ENCODE data around the gene NR3C2. TPM values are rescaled to one million over a fixed set of nuclear protein-coding genes. Genes with fewer than 3 reads are reported as not detected.

NR3C2 gene
- total RNA-seq, 2 experiments from 2014 or later: 2.0 to 5.2 TPM

DNA sequence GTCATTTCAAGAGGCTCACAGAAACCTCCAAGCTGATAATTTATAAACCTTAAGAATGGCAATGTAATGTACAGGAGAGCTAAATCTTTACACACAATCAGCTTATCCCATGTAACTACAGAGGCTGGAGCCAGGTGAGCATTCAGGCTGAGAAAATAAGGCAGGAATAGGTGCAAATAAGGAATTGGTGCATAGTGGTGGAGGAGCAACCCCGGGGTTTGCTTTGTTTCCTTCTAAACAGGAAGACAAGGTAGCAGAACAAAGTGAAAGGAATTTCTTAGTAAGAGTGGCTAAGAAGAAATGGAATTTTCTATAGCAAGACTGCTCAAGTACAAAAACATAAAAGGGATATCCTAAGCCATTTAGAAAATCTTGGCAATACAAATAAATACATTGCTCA lies 82.4 kb downstream of the NR3C2 start:
- Histone ChIP-seq H3K36me3 (ENCODE audit: insufficient read depth, low read length) (no peaks in the 10 kb centered on the region), H4K20me1 (ENCODE audit: insufficient read depth, low read length) (no peaks in the 10 kb centered on the region), H2AFZ (ENCODE audit: low read length) (no peak overlapping the region), H3K79me2 (ENCODE audit: insufficient read depth, low read depth, low read length) (no peaks in the 10 kb centered on the region), H3K27ac (ENCODE audit: low read depth, low read length, poor library complexity, severe bottlenecking) (no peak overlapping the region), H3K4me3 (ENCODE audit: low read depth, low read length, poor library complexity, severe bottlenecking) (no peak overlapping the region), H3K4me1 (ENCODE audit: insufficient read depth, low read length, poor library complexity, severe bottlenecking) (no peaks in the 10 kb centered on the region), H3K9me3 (ENCODE audit: low read length) (no peaks in the 10 kb centered on the region), H3K9me2 (ENCODE audit: insufficient read depth, low read length) (no peaks in the 10 kb centered on the region), H3K4me2 (ENCODE audit: low read length) (no peak overlapping the region)
- TF ChIP-seq, protein P1, sequence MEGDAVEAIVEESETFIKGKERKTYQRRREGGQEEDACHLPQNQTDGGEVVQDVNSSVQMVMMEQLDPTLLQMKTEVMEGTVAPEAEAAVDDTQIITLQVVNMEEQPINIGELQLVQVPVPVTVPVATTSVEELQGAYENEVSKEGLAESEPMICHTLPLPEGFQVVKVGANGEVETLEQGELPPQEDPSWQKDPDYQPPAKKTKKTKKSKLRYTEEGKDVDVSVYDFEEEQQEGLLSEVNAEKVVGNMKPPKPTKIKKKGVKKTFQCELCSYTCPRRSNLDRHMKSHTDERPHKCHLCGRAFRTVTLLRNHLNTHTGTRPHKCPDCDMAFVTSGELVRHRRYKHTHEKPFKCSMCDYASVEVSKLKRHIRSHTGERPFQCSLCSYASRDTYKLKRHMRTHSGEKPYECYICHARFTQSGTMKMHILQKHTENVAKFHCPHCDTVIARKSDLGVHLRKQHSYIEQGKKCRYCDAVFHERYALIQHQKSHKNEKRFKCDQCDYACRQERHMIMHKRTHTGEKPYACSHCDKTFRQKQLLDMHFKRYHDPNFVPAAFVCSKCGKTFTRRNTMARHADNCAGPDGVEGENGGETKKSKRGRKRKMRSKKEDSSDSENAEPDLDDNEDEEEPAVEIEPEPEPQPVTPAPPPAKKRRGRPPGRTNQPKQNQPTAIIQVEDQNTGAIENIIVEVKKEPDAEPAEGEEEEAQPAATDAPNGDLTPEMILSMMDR (conservative IDR thresholded peaks at IDR 0.05; ENCODE audit: low read length): no peak
- ChIA-PET CTCF (ENCODE audit: unreplicated experiment) (no interaction called here), POLR2A (no interaction called here)
- no TSS peak for BruUV-seq (replicated peaks)
- intact Hi-C loops (cut with micrococcal nuclease; ENCODE audit: unreplicated experiment): no loop called here
- DNase-seq (ENCODE audit: low spot score): no peak

DNA sequence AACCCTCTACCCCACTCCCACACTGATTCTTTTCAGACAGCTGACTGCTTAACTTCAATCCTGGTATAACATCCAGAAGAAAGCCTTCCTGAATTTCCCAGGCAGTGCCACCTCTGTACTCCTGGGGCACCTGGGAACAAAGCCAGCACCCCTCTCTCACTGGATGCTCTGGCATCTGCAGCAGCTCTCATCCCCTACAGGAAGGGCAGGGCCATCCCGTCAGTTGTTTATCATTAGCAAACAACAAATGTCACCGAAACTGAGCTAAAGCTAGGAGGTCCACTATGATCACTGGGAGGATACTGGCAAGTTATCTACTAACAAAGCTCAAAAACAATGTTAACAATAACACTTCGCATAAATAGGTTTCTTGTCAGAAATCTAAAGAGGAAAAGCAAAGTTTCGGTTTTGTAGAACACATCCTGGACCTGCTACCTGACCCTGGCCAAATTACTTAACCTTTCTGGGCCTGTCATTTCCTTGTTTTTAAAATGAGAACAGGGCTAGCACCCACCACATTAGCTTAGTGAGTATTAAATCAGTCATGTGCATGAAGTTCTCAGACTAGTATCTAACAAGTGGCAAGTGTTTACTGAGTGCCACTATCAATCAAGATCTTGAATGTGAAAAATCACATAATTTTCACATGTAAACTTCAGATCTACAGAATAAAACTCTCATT lies 86.6 kb downstream of the NR3C2 start:
- Histone ChIP-seq H3K4me1 (ENCODE audit: insufficient read depth, low read length, poor library complexity, severe bottlenecking) (no peaks in the 10 kb centered on the region), H4K20me1 (ENCODE audit: insufficient read depth, low read length) (no peaks in the 10 kb centered on the region), H3K36me3 (ENCODE audit: insufficient read depth, low read length) (no peaks in the 10 kb centered on the region), H3K4me3 (ENCODE audit: low read depth, low read length, poor library complexity, severe bottlenecking) (no peak overlapping the region), H2AFZ (ENCODE audit: low read length) (no peak overlapping the region), H3K9me2 (ENCODE audit: insufficient read depth, low read length) (no peaks in the 10 kb centered on the region), H3K27ac (ENCODE audit: low read depth, low read length, poor library complexity, severe bottlenecking) (no peak overlapping the region), H3K9me3 (ENCODE audit: low read length) (no peaks in the 10 kb centered on the region), H3K79me2 (ENCODE audit: insufficient read depth, low read depth, low read length) (no peaks in the 10 kb centered on the region), H3K4me2 (ENCODE audit: low read length) (no peak overlapping the region; the same call in 1 of the 2 replicates)
- no TSS peak for BruUV-seq (replicated peaks)
- no peak for DNase-seq (ENCODE audit: low spot score)
- intact Hi-C loops (cut with micrococcal nuclease; ENCODE audit: unreplicated experiment): no loop called here
- POLR2A ChIA-PET: interaction anchor here (0.6 kb wide), 1 partner anchor 49 kb away, joined by 3 read pairs; no protein-coding TSS in a partner anchor
- CTCF ChIA-PET (ENCODE audit: unreplicated experiment): no interaction called here
- TF ChIP-seq, protein P1 (conservative IDR thresholded peaks at IDR 0.05; ENCODE audit: low read length): no peak
- no peak for TF ChIP-seq EZH2phosphoT487 (IDR thresholded peaks at IDR 0.05; ENCODE audit: borderline replicate concordance, low read depth, low read length)

- H2AFZ ChIP-seq (ENCODE audit: low read length): no peak overlapping the region
- no peak overlapping the region for H3K4me3 ChIP-seq (ENCODE audit: low read depth, low read length, poor library complexity, severe bottlenecking)
- TF ChIP-seq, protein P1 (conservative IDR thresholded peaks at IDR 0.05; ENCODE audit: low read length): no peak
- no peak for TF ChIP-seq EZH2phosphoT487 (IDR thresholded peaks at IDR 0.05; ENCODE audit: borderline replicate concordance, low read depth, low read length)
- H3K27ac ChIP-seq (ENCODE audit: low read depth, low read length, poor library complexity, severe bottlenecking): no peak overlapping the region
- H3K36me3 ChIP-seq (ENCODE audit: insufficient read depth, low read length): no peaks in the 10 kb centered on the region
- DNase-seq (ENCODE audit: low spot score): no peak
- H3K9me2 ChIP-seq (ENCODE audit: insufficient read depth, low read length): no peaks in the 10 kb centered on the region
- H3K4me2 ChIP-seq (ENCODE audit: low read length): no peak overlapping the region
- H4K20me1 ChIP-seq (ENCODE audit: insufficient read depth, low read length): no peaks in the 10 kb centered on the region
- no peaks in the 10 kb centered on the region for H3K4me1 ChIP-seq (ENCODE audit: insufficient read depth, low read length, poor library complexity, severe bottlenecking)
- no TSS peak for BruUV-seq (replicated peaks)
- intact Hi-C loops (cut with micrococcal nuclease; ENCODE audit: unreplicated experiment): no loop called here
- ChIA-PET CTCF (ENCODE audit: unreplicated experiment) (no interaction called here), POLR2A (no interaction called here)
- no peaks in the 10 kb centered on the region for H3K9me3 ChIP-seq (ENCODE audit: low read length)
- no peaks in the 10 kb centered on the region for H3K79me2 ChIP-seq (ENCODE audit: insufficient read depth, low read depth, low read length)
These were observed 88.0 kb downstream of the NR3C2 start for GRCh38 chr4:148354186-148354585.

All from OCI-LY7 (cell line).